Nephron (organoid): ENCODE measurements around the gene CD58.
A peak's percentile ranks its signal among the peaks of the same experiment; 100 is the strongest.

ENCODE experiments used
- H3K27ac Mint-ChIP-seq, 3 experiments: 2 replicates each; pipeline ENCODE4 v1.8.0; 2020; ENCODE audit warnings: mixed read lengths in 3 of 3, mild to moderate bottlenecking in 2 of 3, moderate library complexity in 1 of 3
- H3K27me3 Mint-ChIP-seq: 2 replicates; pipeline ENCODE4 v1.8.0; 2021; ENCODE audit warnings: low read depth, mild to moderate bottlenecking, moderate library complexity, mixed read lengths
- H3K36me3 Mint-ChIP-seq: 2 replicates; pipeline ENCODE4 v1.8.0; 2020; ENCODE audit warnings: low read depth, mixed read lengths
- H3K4me1 Mint-ChIP-seq: 2 replicates; pipeline ENCODE4 v1.8.0; 2020; ENCODE audit warnings: mixed read lengths
- H3K4me3 Mint-ChIP-seq, 3 experiments: 2 replicates each; pipeline ENCODE4 v1.8.0; 2020; ENCODE audit warnings: mild to moderate bottlenecking in 3 of 3, mixed read lengths in 3 of 3, moderate library complexity in 2 of 3
- H3K9me3 Mint-ChIP-seq: 2 replicates; pipeline ENCODE4 v1.8.0; 2020; ENCODE audit warnings: mixed read lengths
- TF ChIP-seq, protein P1 (sequence below), 3 experiments: fragments of 200-600 bp; sonication (generic); IDR thresholded peaks; one replicate each; pipeline ENCODE4 v1.5.0; 2021; ENCODE audit warnings: antibody characterized with exemption in 3 of 3; ENCODE audit not compliant: unreplicated experiment in 3 of 3

CD58 gene

DNA sequence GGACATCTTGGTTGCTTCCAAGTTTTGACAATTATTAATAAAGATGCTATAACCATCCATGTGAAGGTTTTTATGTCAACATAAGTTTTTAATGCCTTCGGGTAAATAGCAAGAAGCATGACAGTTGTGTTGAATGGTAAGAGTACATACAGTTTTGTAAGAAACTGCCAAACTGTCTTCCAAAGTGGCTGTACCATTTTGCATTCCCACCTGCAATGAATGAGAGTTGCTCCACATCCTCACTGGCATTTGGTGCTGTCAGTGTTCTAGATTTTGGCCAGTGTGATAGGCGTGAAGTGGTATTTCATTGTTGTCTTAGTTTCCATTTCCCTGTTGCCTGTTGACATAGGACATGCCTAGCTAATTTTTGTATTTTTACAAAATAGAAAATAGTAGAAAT lies 45.4 kb downstream of the CD58 start:
- Mint-ChIP-seq H3K4me1 (no peaks in the 10 kb centered on the region), H3K4me3 (no peak overlapping the region), H3K36me3 (peaks cover 12% of the 10 kb centered on the region), H3K27ac (no peak overlapping the region), H3K9me3 (peaks cover 21% of the 10 kb centered on the region), H3K27me3 (no peaks in the 10 kb centered on the region)
- TF ChIP-seq, protein P1, sequence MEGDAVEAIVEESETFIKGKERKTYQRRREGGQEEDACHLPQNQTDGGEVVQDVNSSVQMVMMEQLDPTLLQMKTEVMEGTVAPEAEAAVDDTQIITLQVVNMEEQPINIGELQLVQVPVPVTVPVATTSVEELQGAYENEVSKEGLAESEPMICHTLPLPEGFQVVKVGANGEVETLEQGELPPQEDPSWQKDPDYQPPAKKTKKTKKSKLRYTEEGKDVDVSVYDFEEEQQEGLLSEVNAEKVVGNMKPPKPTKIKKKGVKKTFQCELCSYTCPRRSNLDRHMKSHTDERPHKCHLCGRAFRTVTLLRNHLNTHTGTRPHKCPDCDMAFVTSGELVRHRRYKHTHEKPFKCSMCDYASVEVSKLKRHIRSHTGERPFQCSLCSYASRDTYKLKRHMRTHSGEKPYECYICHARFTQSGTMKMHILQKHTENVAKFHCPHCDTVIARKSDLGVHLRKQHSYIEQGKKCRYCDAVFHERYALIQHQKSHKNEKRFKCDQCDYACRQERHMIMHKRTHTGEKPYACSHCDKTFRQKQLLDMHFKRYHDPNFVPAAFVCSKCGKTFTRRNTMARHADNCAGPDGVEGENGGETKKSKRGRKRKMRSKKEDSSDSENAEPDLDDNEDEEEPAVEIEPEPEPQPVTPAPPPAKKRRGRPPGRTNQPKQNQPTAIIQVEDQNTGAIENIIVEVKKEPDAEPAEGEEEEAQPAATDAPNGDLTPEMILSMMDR (IDR thresholded peaks at IDR 0.05; ENCODE audit: unreplicated experiment in 3 of 3): no peak

DNA sequence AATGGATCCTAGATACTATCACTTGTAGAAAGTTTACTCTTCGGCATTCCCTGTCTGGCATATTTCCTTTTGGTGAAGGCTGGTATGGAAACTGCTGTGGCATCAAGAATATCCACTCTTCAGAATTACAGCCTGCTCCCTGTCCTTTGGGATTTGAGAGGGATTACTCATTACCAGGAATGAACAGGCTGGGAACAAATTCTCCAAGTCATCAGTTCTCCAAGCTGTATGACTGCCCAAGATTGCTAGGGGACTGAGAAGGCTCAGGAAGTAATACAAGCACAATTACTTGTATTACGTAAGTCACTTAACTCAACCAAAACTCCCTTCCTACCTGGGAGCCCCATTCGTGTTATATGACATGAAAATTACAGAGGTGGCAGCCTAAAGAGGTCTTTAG lies 49.6 kb downstream of the CD58 start:
- H3K27me3 Mint-ChIP-seq: no peaks in the 10 kb centered on the region
- H3K9me3 Mint-ChIP-seq: peaks cover 4% of the 10 kb centered on the region
- TF ChIP-seq, protein P1 (IDR thresholded peaks at IDR 0.05; ENCODE audit: unreplicated experiment in 3 of 3): no peak
- H3K36me3 Mint-ChIP-seq: peaks cover 3% of the 10 kb centered on the region
- H3K27ac Mint-ChIP-seq: peak overlapping the region in 1 of 3 experiments; percentile 46
- H3K4me3 Mint-ChIP-seq: no peak overlapping the region
- H3K4me1 Mint-ChIP-seq: no peaks in the 10 kb centered on the region

DNA sequence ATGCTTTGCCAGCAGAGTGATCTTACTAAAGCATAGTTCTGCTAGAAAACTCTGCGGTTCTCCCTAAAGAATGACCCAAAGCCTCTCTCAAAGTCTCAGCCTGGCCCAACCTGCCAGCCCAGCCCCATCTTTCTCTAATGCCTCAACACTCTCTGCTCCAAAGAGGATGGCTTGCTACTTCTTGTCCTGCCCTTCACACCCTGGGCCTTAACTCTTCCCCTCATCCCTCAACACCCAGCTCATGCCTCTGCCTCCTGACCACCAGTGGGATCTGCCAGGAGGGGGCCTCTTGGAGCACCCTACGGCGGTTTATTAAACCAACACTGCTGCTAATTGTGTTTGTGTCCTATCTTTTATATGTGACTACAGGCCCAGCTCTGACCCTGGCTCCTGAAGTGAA lies 52.4 kb downstream of the CD58 start:
- H3K27ac Mint-ChIP-seq: no peak overlapping the region
- H3K9me3 Mint-ChIP-seq: no peaks in the 10 kb centered on the region
- H3K4me1 Mint-ChIP-seq: no peaks in the 10 kb centered on the region
- no peak overlapping the region for H3K4me3 Mint-ChIP-seq
- H3K36me3 Mint-ChIP-seq: no peaks in the 10 kb centered on the region
- no peaks in the 10 kb centered on the region for H3K27me3 Mint-ChIP-seq
- TF ChIP-seq, protein P1 (IDR thresholded peaks at IDR 0.05; ENCODE audit: unreplicated experiment in 3 of 3): no peak

GRCh38 chr1:116516631-116517030 lies 54.2 kb downstream of the CD58 start:
- no peak overlapping the region for H3K4me3 Mint-ChIP-seq
- H3K27ac Mint-ChIP-seq: no peak overlapping the region
- H3K27me3 Mint-ChIP-seq: no peaks in the 10 kb centered on the region
- H3K9me3 Mint-ChIP-seq: no peaks in the 10 kb centered on the region
- no peaks in the 10 kb centered on the region for H3K36me3 Mint-ChIP-seq
- H3K4me1 Mint-ChIP-seq: no peaks in the 10 kb centered on the region
- TF ChIP-seq, protein P1 (IDR thresholded peaks at IDR 0.05; ENCODE audit: unreplicated experiment in 3 of 3): no peak

DNA sequence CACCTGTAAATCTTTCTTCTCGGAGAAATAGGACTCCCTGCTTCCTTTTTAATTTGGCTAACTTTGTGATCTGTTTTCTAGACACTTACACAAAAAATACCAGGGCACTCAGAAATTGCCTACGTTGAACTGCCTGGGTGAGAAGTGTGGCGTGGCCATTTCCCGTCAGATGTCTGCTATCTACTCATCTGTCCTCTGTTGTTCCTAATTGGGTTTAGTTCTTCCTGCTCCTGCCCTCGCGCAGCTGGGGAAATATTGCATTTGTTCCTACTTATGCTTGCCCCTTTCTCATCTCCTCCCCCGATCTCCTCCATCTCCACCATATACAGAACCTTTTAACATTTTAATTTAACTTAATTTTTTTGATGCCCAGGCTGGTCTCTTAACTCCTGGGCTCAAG lies 55.1 kb downstream of the CD58 start:
- Mint-ChIP-seq H3K4me1 (no peaks in the 10 kb centered on the region), H3K27ac (no peak overlapping the region), H3K36me3 (no peaks in the 10 kb centered on the region), H3K27me3 (no peaks in the 10 kb centered on the region), H3K4me3 (no peak overlapping the region), H3K9me3 (no peaks in the 10 kb centered on the region)
- TF ChIP-seq, protein P1 (IDR thresholded peaks at IDR 0.05; ENCODE audit: unreplicated experiment in 3 of 3): no peak

DNA sequence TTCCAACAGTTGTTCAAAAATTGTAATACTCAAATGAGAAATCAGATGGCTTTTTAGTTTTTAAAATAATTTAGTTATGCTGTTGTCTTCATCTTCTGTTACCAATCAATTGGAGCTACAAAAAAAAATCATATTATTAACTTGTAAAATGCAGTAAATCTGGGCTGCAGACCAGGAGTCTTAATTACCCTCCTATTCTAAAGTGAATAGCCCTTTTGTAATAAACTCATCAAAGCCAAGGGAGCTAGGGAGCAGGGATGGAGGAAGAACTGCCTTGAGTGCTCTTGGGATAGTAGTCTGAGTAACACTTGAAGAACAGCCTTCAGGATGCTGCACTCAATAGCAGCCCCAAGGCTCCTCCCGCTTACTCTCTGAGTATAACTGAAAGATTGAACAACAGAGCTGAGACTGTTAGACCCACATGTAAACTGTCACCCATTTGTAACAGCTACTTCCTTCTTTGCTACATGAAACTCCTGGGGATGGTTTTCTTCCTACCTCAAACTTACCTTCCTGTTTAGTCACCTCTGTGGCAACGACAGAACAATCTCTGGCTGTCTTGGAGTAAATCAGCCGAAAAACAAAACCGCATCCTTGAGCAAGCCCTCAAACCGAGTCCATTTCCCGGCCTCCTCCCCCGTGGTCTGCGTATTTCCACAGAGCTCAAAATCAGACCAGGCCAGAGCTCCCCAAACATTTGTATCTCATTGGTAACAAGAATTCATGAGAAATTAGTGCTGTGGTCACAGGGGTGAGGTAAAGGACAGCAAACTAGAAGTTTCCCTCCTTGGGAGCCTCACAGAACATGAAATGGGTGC lies 55.9 kb downstream of the CD58 start:
- H3K36me3 Mint-ChIP-seq: no peaks in the 10 kb centered on the region
- no peak overlapping the region for H3K27ac Mint-ChIP-seq
- no peak overlapping the region for H3K4me3 Mint-ChIP-seq
- H3K9me3 Mint-ChIP-seq: no peaks in the 10 kb centered on the region
- H3K4me1 Mint-ChIP-seq: no peaks in the 10 kb centered on the region
- H3K27me3 Mint-ChIP-seq: no peaks in the 10 kb centered on the region
- TF ChIP-seq, protein P1 (IDR thresholded peaks at IDR 0.05; ENCODE audit: unreplicated experiment in 3 of 3): no peak
